ENCODE measurements around the gene NSDHL.
"Not testable (repeated sequence)": the region's sequence is repeated elsewhere in the genome, so short reads cannot be mapped to it uniquely, and the experiment has no call there.

- TF ChIP-seq EP300, CTCF (IDR thresholded peaks at IDR 0.05): not testable (repeated sequence)
Observed at GRCh38 chrX:152910018-152910417, 79.2 kb downstream of the NSDHL start.

All from ovary (tissue), 3 donors.